Kidney (tissue), 14 donors: ENCODE results near the gene ST6GALNAC6. TPM values are rescaled to one million over a fixed set of nuclear protein-coding genes. Genes with fewer than 3 reads are reported as not detected.
A peak's percentile ranks its signal among the peaks of the same experiment; 100 is the strongest.

Source experiments
- DNase-seq, 5 donors: peaks; one replicate each; pipeline ENCODE4 v3.0.0-alpha.2; 2013 to 2020
- FAIRE-seq: peaks from 2 replicates; lab custom pipeline; 2012; peaks lifted over from hg19 to GRCh38; lab: Jason Lieb, UNC
- H3K27ac ChIP-seq, 2 donors: one replicate each; pipeline ENCODE4 v1.7.0; 2013; ENCODE audit warnings: low read depth in 2 of 2, low read length in 2 of 2, inconsistent platforms in 1 of 2
- H3K27me3 ChIP-seq: one replicate; pipeline ENCODE4 v1.7.1; 2013; ENCODE audit warnings: low read length, inconsistent platforms; ENCODE audit not compliant: control insufficient read depth, insufficient read depth
- H3K36me3 ChIP-seq, 3 donors: one replicate each; pipeline versions ENCODE4 v1.7.0 to v1.7.1; 2013; ENCODE audit warnings: low read length in 3 of 3, control low read depth in 1 of 3, inconsistent platforms in 1 of 3; ENCODE audit not compliant: insufficient read depth in 3 of 3, control insufficient read depth in 2 of 3
- H3K4me1 ChIP-seq, 3 donors: one replicate each; pipeline versions ENCODE4 v1.7.0 to v1.7.1; 2013; ENCODE audit warnings: low read length in 3 of 3, inconsistent platforms in 1 of 3, low read depth in 1 of 3; ENCODE audit not compliant: control insufficient read depth in 2 of 3, insufficient read depth in 2 of 3
- H3K4me3 ChIP-seq, 3 donors: one replicate each; pipeline versions ENCODE4 v1.7.0 to v1.8.1; 2013; ENCODE audit warnings: low read length in 3 of 3, control low read depth in 1 of 3, inconsistent platforms in 1 of 3
- H3K9ac ChIP-seq, 3 donors: one replicate each; pipeline versions ENCODE4 v1.7.0 to v1.7.1; 2013; ENCODE audit warnings: low read length in 3 of 3, control low read depth in 1 of 3, inconsistent platforms in 1 of 3
- H3K9me3 ChIP-seq, 3 donors: one replicate each; pipeline versions ENCODE4 v1.7.0 to v1.7.1; 2013; ENCODE audit warnings: low read length in 3 of 3, control low read depth in 1 of 3, inconsistent platforms in 1 of 3; ENCODE audit not compliant: control insufficient read depth in 2 of 3, insufficient read depth in 1 of 3
- CTCF ChIP-seq: IDR thresholded peaks from 3 replicates; pipeline ENCODE4 v1.5.1; 2012; ENCODE audit warnings: mild to moderate bottlenecking, moderate library complexity, borderline replicate concordance; ENCODE audit not compliant: insufficient read depth; ENCODE audit errors: extremely low read depth
- intact Hi-C: fragments of 100-400 bp; cut with DNase I; formaldehyde crosslinking; loops from one replicate; pipeline ENCODE4 v1.11.1; 2022
- polyA plus RNA-seq: library from polyadenylated mRNA; stranded (reverse); fragments of 350-450 nt; fragmentation: Illumina TruSeq; extraction: RNeasy Lipid Tissue Mini Kit (QIAGEN cat#74804); gene quantifications from one replicate; pipeline ENCODE4 v1.2.3, GENCODE V29; 2014; ENCODE audit warnings: low read depth, low replicate concordance; ENCODE audit not compliant: insufficient read depth
- total RNA-seq: library from RNA; stranded (reverse); fragmentation: NEBNext Ultra II Directional; extraction: Animal tissue kit (Norgen Biotek cat#: 25700); gene quantifications from one replicate; pipeline ENCODE4 v1.2.1, GENCODE V29; 2021
- donor health status: control.
- donor health status: control.
- donor health status: control.
- donor health status: control.
- donor health status: control.
- donor health status: DM: yes; HTN: yes; CAD: no.
- donor health status: Normal renal cell carcinoma (clear cell type).

ST6GALNAC6 gene
- total and polyA plus RNA-seq, 2 donors from 2014 or later, result 74.6 to 75.0 TPM

GRCh38 chr9:127895811-127896210, 3.6 kb downstream of the ST6GALNAC6 start:
- FAIRE-seq (no peak), DNase-seq (peak in 1 of 5 donors; percentile 47)
- Histone ChIP-seq H3K4me1 (peaks cover 0 to 19% (median 7%) of the 10 kb centered on the region in 3 donors), H3K4me3 (no peak overlapping the region), H3K9ac (no peak overlapping the region), H3K9me3 (peaks cover 0 to 6% (median 0%) of the 10 kb centered on the region in 3 donors), H3K27ac (no peak overlapping the region), H3K36me3 (peaks cover 11 to 25% (median 23%) of the 10 kb centered on the region in 3 donors), H3K27me3 (no peaks in the 10 kb centered on the region)
- TF ChIP-seq CTCF, result no peak
- intact Hi-C loops, result no loop called here

GRCh38 chr9:127893392-127893791, 6.0 kb downstream of the ST6GALNAC6 start:
- Histone ChIP-seq H3K36me3 (peaks cover 11 to 35% (median 34%) of the 10 kb centered on the region in 3 donors), H3K4me3 (no peak overlapping the region), H3K27ac (no peak overlapping the region), H3K9me3 (peaks cover 0 to 6% (median 0%) of the 10 kb centered on the region in 3 donors), H3K27me3 (no peaks in the 10 kb centered on the region), H3K9ac (no peak overlapping the region), H3K4me1 (peaks cover 0 to 14% (median 4%) of the 10 kb centered on the region in 3 donors)
- no peak for DNase-seq
- no peak for FAIRE-seq
- intact Hi-C loops, result no loop called here
- TF ChIP-seq CTCF, result no peak

GRCh38 chr9:127892831-127893230, 6.6 kb downstream of the ST6GALNAC6 start:
- no peak overlapping the region for H3K27ac ChIP-seq
- H3K4me1 ChIP-seq, result peaks cover 0 to 13% (median 4%) of the 10 kb centered on the region in 3 donors
- no peaks in the 10 kb centered on the region for H3K27me3 ChIP-seq
- H3K9me3 ChIP-seq, result peaks cover 0 to 6% (median 0%) of the 10 kb centered on the region in 3 donors
- TF ChIP-seq CTCF, result no peak
- no peak overlapping the region for H3K4me3 ChIP-seq
- H3K36me3 ChIP-seq, result peaks cover 11 to 37% (median 34%) of the 10 kb centered on the region in 3 donors
- DNase-seq (no peak), FAIRE-seq (no peak)
- intact Hi-C loops, result no loop called here
- no peak overlapping the region for H3K9ac ChIP-seq

- no peak for TF ChIP-seq CTCF
- no peak overlapping the region for H3K9ac ChIP-seq
- H3K4me1 ChIP-seq, result no peaks in the 10 kb centered on the region
- no peak overlapping the region for H3K4me3 ChIP-seq
- FAIRE-seq (no peak), DNase-seq (no peak)
- peaks cover 14 to 41% (median 39%) of the 10 kb centered on the region in 3 donors for H3K36me3 ChIP-seq
- no peak overlapping the region for H3K27ac ChIP-seq
- intact Hi-C loops, result no loop called here
- H3K9me3 ChIP-seq, result peaks cover 0 to 6% (median 0%) of the 10 kb centered on the region in 3 donors
- H3K27me3 ChIP-seq, result no peaks in the 10 kb centered on the region
Measured at GRCh38 chr9:127890053-127890452, 9.3 kb downstream of the ST6GALNAC6 start.
